ENCODE measurements around the gene SRP68.

- TF ChIP-seq CTCF (IDR thresholded peaks at IDR 0.05) (no peak), EZH2 (IDR thresholded peaks at IDR 0.05) (no peak), EZH2phosphoT487 (IDR thresholded peaks at IDR 0.05) (no peak)
Measured at GRCh38 chr17:76095943-76096342, 23.6 kb upstream of the SRP68 start.

Measured in neural progenitor cell (in vitro differentiated cells).